Kidney (tissue), 14 donors: ENCODE results near the gene BEAN1. TPM values are rescaled to one million over a fixed set of nuclear protein-coding genes. Genes with fewer than 3 reads are reported as not detected.

Source experiments
- DNase-seq, 5 donors: peaks; one replicate each; pipeline ENCODE4 v3.0.0-alpha.2; 2013 to 2020
- FAIRE-seq: peaks from 2 replicates; lab custom pipeline; 2012; peaks lifted over from hg19 to GRCh38; lab: Jason Lieb, UNC
- H3K27ac ChIP-seq, 2 donors: one replicate each; pipeline ENCODE4 v1.7.0; 2013; ENCODE audit warnings: low read depth in 2 of 2, low read length in 2 of 2, inconsistent platforms in 1 of 2
- H3K27me3 ChIP-seq: one replicate; pipeline ENCODE4 v1.7.1; 2013; ENCODE audit warnings: low read length, inconsistent platforms; ENCODE audit not compliant: control insufficient read depth, insufficient read depth
- H3K36me3 ChIP-seq, 3 donors: one replicate each; pipeline versions ENCODE4 v1.7.0 to v1.7.1; 2013; ENCODE audit warnings: low read length in 3 of 3, control low read depth in 1 of 3, inconsistent platforms in 1 of 3; ENCODE audit not compliant: insufficient read depth in 3 of 3, control insufficient read depth in 2 of 3
- H3K4me1 ChIP-seq, 3 donors: one replicate each; pipeline versions ENCODE4 v1.7.0 to v1.7.1; 2013; ENCODE audit warnings: low read length in 3 of 3, inconsistent platforms in 1 of 3, low read depth in 1 of 3; ENCODE audit not compliant: control insufficient read depth in 2 of 3, insufficient read depth in 2 of 3
- H3K4me3 ChIP-seq, 3 donors: one replicate each; pipeline versions ENCODE4 v1.7.0 to v1.8.1; 2013; ENCODE audit warnings: low read length in 3 of 3, control low read depth in 1 of 3, inconsistent platforms in 1 of 3
- H3K9ac ChIP-seq, 3 donors: one replicate each; pipeline versions ENCODE4 v1.7.0 to v1.7.1; 2013; ENCODE audit warnings: low read length in 3 of 3, control low read depth in 1 of 3, inconsistent platforms in 1 of 3
- H3K9me3 ChIP-seq, 3 donors: one replicate each; pipeline versions ENCODE4 v1.7.0 to v1.7.1; 2013; ENCODE audit warnings: low read length in 3 of 3, control low read depth in 1 of 3, inconsistent platforms in 1 of 3; ENCODE audit not compliant: control insufficient read depth in 2 of 3, insufficient read depth in 1 of 3
- intact Hi-C: fragments of 100-400 bp; cut with DNase I; formaldehyde crosslinking; loops from one replicate; pipeline ENCODE4 v1.11.1; 2022
- polyA plus RNA-seq: library from polyadenylated mRNA; stranded (reverse); fragments of 350-450 nt; fragmentation: Illumina TruSeq; extraction: RNeasy Lipid Tissue Mini Kit (QIAGEN cat#74804); gene quantifications from one replicate; pipeline ENCODE4 v1.2.3, GENCODE V29; 2014; ENCODE audit warnings: low read depth, low replicate concordance; ENCODE audit not compliant: insufficient read depth
- total RNA-seq: library from RNA; stranded (reverse); fragmentation: NEBNext Ultra II Directional; extraction: Animal tissue kit (Norgen Biotek cat#: 25700); gene quantifications from one replicate; pipeline ENCODE4 v1.2.1, GENCODE V29; 2021
- TF ChIP-seq, protein P1 (sequence below): IDR thresholded peaks from 3 replicates; pipeline ENCODE4 v1.5.1; 2012; ENCODE audit warnings: mild to moderate bottlenecking, moderate library complexity, borderline replicate concordance; ENCODE audit not compliant: insufficient read depth; ENCODE audit errors: extremely low read depth
- donor health status: control.
- donor health status: control.
- donor health status: control.
- donor health status: control.
- donor health status: control.
- donor health status: DM: yes; HTN: yes; CAD: no.
- donor health status: Normal renal cell carcinoma (clear cell type).

Gene BEAN1
- total and polyA plus RNA-seq, 2 donors from 2014 or later: 0.47 to 2.4 TPM

DNA sequence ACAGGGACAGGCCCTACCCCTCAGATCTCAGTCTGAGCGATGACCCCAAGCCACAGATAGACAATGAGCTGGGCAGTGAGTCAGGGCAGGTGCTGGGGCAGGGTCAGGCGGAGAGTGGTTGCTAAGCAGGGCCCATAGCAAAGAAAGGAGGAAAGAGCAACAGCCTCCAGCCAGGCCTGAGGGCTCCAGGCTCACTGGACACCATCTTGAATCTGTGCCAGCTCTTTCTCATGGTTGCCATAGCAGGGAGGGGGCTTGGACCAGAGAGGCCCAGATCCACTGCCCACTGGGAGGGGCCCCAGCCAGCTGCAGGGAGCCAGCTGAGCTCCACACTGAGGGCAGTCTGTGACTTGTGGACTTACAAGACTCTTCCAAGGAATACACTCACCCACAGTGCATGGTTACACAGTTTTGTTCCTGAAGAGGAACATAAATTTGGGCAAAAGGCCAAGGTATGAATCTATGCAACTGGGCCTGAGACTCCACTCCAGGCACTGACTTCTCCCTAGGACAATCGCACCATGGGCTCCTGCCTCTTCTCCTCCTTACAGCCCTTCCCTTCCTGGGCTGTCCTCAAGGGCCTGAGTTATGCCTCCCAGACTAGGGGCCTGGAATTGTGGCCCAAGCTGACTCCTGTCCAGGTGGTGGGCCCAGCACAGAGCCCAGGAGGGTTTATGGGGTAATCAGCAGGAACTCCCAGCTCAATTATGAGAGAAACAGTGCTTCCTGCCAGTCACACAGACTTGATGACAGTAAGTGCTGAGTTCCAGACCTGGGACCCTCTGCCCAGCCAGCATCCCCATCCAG lies 59.9 kb downstream of the BEAN1 start:
- Histone ChIP-seq H3K9me3 (no peaks in the 10 kb centered on the region), H3K27ac (no peak overlapping the region), H3K9ac (no peak overlapping the region), H3K4me3 (no peak overlapping the region), H3K4me1 (peaks cover 0 to 7% (median 0%) of the 10 kb centered on the region in 3 donors), H3K36me3 (no peaks in the 10 kb centered on the region), H3K27me3 (no peaks in the 10 kb centered on the region)
- FAIRE-seq: no peak
- TF ChIP-seq, protein P1, sequence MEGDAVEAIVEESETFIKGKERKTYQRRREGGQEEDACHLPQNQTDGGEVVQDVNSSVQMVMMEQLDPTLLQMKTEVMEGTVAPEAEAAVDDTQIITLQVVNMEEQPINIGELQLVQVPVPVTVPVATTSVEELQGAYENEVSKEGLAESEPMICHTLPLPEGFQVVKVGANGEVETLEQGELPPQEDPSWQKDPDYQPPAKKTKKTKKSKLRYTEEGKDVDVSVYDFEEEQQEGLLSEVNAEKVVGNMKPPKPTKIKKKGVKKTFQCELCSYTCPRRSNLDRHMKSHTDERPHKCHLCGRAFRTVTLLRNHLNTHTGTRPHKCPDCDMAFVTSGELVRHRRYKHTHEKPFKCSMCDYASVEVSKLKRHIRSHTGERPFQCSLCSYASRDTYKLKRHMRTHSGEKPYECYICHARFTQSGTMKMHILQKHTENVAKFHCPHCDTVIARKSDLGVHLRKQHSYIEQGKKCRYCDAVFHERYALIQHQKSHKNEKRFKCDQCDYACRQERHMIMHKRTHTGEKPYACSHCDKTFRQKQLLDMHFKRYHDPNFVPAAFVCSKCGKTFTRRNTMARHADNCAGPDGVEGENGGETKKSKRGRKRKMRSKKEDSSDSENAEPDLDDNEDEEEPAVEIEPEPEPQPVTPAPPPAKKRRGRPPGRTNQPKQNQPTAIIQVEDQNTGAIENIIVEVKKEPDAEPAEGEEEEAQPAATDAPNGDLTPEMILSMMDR: no peak
- intact Hi-C loops: no loop called here
- peak in 4 of 5 donors; percentile 14 to 71 (median 46) for DNase-seq

DNA sequence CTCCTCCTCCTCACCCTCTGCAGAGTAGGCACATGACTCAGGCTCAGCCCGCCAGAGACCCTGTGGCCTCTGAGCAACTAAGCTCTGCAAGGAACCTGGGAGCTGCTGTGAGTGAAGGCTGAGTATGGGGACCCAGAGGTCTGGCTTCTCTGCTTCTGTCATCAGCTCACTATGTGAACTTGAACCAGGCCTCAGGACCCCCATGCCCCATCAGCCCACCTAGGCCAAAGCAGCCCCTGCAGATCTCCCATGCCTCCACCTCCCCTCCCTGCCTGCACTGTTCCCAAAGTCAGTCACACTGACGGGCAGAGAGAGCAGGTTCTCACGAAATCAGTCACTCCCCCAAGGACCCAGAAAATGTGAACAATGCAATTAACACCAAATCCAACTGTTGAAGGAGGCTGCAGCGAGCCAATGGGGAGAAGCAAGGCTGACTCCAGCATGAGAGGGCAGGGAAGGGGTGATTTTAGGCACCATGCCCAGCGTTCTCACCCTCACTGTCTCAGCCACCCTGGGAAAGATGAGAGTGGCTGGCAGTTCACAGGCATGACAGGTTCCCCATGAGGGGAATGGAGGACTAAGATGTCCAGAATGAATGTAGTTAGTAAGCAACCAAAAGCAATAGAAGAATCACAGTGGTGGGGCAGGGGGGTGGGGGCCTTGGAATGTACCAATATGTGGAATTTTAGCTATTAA lies 60.6 kb downstream of the BEAN1 start:
- TF ChIP-seq, protein P1: no peak
- no peak for FAIRE-seq
- intact Hi-C loops: no loop called here
- H3K9me3 ChIP-seq: no peaks in the 10 kb centered on the region
- H3K27me3 ChIP-seq: no peaks in the 10 kb centered on the region
- no peak overlapping the region for H3K27ac ChIP-seq
- peak in 1 of 5 donors; percentile 31 for DNase-seq
- no peaks in the 10 kb centered on the region for H3K36me3 ChIP-seq
- peaks cover 0 to 7% (median 0%) of the 10 kb centered on the region in 3 donors for H3K4me1 ChIP-seq
- no peak overlapping the region for H3K4me3 ChIP-seq
- no peak overlapping the region for H3K9ac ChIP-seq

DNA sequence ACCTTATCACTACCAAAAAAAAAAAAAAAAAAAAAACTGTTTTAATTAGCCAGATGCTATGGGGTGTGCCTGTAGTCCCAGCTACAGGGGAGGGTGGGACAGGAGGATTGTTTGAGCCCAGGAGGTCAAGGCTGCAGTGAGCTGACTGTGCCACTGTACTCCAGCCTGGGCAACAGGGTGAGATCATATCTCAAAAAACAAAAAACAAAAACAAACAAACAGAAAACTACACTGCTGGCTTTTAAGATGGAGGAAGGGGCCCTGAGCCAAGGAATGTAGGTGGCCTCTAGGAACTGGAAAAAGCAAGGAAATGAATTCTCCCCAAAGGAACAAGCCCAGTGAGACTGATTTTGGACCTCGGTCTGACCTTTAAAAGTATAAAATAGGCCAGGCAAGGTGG lies 61.4 kb downstream of the BEAN1 start:
- no peak overlapping the region for H3K4me3 ChIP-seq
- H3K9ac ChIP-seq: no peak overlapping the region
- no peaks in the 10 kb centered on the region for H3K27me3 ChIP-seq
- TF ChIP-seq, protein P1: no peak
- intact Hi-C loops: no loop called here
- no peak overlapping the region for H3K27ac ChIP-seq
- peaks cover 0 to 7% (median 0%) of the 10 kb centered on the region in 3 donors for H3K4me1 ChIP-seq
- DNase-seq (no peak), FAIRE-seq (no peak)
- H3K36me3 ChIP-seq: no peaks in the 10 kb centered on the region
- no peaks in the 10 kb centered on the region for H3K9me3 ChIP-seq
